ENCODE results near the gene PIP5K1C.

The PIP5K1C gene

DNA sequence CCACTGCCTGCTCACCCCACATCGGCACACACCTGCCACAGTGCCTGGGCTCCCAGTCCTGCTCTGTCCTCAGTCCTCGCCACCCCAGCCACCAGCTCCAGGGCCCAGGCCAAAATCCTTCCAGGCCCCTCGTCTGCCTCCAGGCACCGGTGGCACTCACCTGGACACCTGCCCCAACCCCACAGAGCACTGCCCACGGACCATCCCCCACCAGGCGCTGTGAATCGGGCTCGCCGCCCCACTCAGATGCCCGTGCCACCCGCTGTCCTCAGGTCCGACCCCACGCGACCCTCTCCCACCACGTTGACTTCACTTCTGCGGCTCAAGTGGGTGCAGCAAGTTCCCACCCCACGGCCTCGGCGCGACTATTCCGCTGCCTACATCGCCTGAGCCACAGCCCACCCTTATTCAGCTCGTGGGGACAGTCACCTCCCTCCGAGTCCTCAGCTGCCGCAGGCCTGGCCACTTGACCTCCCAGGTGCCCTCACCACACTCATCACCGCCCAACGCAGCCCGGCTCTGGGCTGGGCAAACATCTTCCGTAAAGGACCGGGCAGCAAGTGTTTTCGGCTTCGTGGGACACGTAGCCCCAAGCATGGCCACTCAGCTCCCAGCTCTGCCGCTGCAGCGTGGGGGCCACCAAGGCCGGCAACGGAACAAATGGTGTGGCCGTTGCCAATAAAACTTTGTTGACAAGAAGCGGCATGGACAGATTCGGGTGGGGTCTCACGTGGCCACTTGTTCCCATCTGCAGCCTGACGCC, 5.7 kb downstream of the PIP5K1C start:
- no peak for DNase-seq

DNA sequence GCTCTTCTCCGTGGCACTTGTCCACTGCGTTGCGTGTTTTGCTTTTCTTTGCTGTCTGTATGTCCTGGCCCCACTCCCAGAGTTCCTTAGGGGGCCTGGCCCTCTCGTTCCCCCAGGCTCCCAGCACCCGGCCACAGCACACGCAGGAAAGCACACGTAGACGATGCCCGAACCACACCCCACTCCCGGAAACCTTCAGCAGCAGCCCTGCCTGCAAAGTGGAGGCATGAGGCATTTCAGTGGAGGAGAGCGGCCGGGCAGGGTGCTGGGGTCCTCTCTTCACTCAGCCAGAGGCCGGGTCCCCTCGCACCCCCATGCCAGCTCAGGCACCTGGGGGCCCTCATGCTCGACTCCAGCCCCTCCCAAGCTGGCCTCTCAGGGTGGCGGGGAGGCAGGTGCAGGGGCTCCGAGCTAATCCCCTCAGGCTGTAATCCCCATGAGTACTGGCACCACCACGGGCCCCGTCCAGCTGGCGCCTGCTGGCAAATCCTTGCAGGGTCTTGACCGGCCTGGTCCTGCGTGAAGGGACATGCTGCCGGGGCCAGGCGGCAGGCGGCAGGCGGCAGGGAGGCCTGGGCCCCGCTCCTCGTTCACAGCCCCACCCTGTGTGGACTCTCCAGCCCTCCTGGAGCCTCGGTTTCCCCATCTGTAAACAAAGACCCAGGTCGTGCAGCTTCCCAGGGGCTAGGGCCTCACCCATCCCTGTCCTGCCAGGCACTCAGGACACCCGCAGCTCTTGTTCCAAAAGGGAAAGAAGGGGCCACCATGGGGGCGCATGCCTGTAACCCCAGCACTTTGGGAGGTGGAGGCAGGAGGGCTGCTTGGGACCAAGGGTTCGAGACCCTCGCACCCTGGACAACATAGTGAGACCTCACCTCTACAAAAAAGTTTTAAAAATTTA, 7.0 kb downstream of the PIP5K1C start:
- DNase-seq: no peak

DNA sequence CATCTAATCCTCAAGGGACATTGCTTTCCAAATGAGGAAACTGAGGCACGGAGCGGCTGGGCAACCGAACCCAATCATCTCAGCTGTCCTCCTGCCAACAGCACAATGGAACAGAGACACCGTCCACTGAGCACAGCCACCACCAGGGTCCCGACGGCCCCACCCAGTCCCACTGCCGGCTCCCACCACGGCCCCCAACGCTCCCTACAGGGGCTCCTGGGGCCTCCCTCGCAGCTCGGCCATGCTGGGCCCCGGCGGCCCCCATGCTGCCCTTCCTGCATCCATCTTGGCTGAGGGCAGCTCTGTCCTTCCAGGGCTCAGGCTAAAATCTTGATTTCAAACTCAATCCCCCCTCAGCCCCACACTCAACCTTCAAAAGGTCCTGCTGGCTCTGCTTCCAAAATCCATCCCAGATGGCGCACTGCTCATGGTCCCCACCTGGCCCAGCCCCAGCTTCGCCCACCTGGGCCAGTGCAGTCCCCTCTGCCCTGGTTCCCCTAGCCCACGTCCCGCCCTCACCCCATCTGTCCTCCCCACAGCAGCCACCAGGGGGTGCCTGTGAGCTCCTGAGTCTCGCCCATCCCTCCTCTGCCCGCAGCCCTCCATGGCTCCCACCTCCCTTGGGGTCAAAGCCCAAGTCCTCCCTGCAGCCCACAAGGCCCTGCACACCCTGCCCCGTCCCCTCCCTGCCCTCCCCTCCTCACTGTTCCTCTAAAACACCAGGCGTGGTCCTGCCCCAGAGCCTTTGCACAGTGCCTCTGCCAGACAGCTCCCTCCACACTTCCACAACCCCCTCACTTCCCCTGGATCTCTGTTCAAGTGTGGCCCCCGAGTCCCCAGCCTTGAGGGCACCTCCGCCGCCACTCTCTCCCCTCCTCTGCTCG, 7.9 kb downstream of the PIP5K1C start:
- no peak for DNase-seq

DNA sequence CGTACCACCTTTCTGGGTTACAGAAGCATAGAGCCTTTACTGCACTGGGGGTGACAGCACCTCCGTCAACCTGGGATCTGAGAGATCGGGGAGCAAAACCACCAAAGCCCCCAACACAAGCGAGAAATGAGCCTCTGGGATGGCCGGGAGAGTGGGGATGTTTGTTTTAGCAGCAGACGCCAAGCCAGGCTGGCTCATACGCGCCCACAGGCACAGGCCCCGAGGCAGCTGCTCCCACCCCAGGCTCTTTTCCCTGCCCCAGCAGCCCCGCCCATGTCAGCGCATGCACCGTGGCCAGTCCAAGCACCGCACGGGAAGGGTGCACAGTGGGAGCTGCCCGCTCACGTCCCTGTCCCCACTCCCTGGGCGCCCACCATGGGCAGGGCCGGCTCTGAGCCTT, 8.5 kb downstream of the PIP5K1C start:
- no peak for DNase-seq

DNA sequence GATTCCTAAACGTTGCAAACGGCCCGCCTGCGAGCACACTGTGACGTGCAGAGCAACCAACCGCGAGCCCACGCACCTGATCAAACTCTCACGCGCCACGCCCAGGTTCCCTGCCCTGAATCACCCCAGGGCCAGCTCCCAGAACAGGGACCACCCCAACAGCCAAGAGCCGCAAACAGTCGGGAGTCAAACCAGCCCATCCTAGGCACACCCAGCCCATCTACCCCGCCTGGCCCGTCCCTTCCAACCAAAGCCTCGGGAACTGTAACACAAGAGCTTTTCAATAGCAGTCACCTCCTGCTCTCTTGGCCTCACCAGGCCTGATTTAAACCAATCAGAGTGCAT, 8.9 kb downstream of the PIP5K1C start:
- no peak for DNase-seq

DNA sequence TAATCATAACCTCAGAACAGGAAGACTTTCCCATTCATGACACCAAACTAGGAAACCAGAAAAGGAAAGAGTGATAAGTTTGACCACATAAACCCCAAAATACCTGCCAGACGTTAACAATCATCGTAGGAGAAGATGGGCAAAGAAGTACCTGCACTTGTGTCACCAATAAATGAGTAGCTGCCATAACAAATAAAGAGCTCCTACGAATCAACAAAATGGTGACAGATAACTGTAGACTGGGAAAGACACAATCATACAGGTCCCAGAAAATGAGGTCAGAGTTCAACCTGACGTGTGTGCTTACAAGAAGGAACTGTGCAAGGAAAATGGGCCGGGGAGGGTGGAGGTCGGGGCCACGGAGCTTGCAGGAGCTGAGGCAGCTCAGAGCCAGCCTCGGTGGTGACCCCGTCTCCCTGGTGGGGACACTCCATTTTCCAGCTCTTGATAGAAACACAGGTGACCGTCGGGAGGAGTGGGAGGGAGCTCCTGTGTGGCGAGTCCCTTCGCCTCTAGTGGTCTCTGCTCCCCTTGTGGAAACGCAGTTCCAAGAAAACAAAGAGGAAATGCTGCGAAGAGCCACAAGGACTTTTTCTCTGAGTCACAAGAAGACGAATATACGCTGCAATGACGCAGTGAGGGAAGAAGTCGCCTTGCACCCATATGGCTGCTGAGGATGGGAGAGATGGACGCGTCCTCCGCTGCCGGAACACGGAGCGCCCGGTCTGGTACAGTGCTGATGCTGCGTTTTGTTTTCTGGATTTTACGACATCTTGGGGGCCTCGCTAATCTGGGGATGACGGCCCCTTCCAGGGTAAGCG, 9.5 kb downstream of the PIP5K1C start:
- DNase-seq: no peak

DNA sequence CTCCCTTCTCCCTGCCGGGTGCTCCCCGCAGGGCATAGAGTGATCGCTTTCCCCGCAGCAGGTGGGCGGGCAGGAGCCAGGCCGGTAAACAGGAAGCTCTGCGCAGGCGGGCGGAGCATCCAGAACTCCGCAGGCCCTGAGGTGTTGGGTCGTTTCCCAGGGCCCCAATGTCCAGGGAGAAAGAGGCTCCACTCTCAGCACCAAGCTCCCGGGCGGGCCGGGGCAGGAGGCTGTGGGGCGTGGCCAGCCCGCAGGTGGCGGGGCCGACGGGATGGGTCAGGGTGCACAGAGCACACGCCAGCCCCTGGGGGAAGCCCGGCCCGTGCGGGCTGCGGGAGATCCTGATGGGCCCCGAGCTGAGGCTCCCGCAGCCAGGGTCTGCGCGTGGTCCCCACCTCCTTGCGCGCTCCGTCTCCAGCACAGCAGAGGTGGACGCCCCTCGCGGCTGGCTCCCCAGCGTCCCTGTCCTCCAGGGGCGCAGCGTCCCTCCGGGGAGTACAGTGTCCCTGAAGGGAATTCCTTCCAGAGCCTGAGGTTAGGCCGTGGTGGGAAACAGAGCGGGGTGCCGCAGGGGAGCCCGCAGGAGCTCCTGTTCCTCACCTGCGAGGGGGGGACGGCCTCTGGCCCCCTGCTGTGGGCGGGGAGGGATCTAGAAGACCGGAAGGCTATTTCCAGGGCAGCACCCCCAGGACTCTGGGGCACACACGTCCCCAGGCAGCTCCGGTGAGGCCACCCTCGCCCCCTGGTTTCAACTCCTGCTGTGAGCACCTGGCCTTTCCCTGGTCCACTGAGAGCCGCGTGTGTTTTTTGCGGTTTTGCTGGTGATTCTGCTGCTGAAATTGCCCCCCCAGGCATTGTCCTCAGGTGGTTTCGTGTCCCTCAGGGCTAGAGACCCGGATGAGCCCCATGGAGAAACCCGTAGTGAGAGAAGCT, 12.2 kb downstream of the PIP5K1C start:
- peak; percentile 92 for DNase-seq

DNA sequence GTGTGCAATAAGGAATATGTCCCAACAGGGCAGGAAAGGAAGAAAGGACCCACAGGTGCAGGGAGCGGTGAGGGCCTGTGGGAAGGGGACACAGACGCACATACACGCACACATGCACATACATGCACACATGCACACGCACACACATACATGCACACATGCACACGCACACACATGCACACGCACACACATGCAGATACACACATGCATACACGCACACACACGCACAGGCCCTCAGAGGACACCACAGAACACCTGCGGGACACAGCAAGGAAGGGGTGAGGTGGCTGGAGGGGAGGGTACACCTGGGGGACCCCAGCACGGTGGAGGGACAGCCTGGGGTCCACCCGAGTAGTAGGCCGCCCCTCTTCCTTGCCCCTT, 12.9 kb downstream of the PIP5K1C start:
- DNase-seq: no peak

DNA sequence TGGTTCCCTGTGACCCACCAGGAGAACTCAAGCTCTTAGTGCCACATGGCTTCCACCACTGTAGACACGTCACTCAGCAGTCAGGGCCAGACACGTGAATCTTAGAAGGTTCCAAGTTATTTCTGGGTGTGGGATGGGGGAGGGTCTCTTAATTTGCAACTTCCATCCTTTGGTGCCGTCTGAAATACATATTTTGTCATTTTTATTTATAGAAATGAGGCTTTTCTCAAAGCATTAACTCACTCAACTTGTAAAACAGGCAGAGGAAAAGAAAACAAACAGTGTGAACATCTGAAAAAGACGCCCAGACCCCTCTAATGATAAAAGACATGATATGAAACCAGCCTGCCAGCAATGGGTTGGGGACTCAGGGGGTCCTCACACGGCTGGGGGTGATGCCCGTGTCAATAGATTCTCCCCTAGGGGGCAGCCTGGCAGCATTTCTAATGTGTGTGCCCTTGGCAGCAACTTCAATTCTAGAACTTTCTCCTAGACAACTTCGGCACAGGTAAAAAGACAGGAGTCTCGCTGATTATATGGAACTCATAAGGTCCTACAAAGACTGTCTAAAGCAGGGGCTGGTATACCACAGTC, 15.4 kb downstream of the PIP5K1C start:
- DNase-seq: no peak

DNA sequence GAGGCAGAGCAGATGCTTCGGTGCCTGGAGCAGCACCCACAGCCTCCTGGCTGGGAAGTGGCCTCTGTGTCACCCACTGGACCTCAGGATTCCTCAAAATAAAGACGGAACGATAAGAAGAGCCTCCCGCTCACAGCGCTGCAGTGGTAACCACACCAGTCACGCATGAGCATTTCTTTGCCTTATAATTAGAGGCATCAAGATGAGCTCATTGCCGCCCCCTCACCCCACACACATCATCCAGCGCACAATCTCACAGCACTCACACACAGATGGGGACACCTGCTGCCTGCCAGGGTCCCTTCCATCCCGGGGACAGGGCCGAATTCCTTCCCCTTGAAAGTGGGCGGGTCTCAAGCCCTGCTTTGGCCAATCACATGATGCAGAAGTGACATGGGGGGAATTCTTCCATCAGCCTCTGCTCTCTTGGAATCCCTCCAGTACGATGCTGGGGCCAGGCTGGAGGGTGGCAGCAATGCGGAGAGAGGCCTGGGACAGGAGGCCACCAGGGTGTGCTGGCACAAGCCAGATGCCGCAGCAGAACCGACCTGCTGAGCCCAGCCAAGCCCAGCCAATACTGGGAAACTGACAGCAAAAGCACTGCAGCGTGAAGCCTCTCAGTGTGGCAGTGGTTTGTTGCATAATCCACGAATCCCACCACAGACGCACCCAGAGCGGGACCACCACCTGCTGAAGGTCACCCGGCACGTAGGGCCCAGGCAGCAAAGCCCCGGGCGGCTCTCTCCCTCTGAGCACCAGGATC, 16.0 kb downstream of the PIP5K1C start:
- DNase-seq: no peak

DNA sequence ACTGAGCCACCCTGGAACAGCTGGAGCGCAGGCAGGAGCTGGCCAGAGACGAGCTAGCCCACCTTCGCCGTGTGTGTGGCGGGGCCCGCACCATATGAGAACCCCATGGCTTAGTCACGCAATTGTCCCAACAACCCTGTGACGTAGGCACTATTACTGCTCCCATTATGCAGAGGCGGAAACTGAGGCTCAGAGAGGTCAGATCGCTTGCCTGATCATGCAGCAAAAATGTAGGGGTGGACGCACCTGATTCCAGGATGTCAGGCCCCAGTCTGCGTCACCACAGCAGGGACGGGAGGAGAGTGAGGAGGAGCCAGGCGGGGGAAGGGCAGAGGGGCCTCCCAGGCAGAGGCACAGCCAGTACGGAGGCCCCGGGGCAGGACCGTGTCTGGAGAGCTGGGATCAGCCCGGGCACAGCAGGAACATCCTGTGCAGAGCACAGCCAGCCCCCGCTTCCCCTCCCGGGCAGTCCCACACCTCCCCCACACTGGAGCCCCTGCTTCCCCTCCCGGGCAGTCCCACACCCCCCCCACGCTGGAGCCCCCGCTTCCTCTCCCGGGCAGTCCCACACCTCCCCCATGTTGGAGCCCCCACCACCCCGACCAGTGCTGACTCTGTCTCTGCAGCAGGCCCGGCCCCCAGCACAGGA, 16.7 kb downstream of the PIP5K1C start:
- DNase-seq: no peak

DNA sequence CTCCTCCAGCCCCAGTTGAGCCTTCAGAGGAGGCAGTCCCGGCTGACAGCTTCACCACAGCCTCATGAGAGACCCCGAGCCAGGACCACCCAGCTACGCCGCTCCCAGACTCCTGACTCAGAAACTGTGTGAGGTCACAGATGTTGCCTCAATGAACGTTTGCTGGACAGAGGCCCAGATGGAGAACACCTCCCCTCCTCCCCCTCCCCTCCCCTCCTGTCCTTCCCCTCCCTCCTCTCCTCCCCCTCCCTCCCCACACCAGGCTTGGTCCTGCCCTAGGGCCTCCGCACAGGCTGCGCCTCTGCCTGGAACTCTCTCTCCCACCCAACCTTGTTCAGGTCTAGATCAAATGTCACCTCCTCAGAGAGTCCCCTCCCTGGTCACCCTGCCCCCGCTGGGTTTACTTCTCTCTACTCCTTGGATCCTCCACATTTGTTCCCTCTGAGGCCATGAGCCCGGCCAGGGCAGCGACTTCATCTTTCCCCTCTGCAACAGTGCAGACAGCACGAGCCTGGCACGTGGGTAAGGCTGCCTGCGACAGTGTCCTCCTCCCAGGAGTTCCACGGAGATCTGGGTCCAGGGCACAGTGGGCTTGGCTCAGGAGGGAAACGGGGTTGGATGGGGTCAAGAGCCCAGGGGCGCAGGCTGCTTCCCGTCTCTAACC, 17.4 kb downstream of the PIP5K1C start:
- no peak for DNase-seq

DNA sequence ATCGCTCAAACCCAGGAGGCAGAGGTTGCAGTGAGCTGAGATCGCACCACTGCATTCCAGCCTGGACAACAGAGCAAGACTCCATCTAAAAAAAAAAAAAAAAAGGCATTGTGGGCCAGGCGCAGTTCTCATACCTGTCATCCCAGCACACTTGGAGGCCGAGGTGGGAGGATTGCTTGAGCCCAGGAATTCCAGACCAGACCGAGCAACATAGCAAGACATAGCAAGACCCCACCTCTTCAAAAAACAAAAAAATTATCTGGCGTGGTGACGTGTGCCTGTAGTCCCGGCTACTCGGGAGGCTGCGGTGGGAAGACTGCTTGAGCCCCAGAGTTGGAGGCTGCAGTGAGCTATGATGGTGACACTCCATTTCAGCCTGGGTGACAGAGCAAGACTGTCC, 18.0 kb downstream of the PIP5K1C start:
- DNase-seq: no peak

DNA sequence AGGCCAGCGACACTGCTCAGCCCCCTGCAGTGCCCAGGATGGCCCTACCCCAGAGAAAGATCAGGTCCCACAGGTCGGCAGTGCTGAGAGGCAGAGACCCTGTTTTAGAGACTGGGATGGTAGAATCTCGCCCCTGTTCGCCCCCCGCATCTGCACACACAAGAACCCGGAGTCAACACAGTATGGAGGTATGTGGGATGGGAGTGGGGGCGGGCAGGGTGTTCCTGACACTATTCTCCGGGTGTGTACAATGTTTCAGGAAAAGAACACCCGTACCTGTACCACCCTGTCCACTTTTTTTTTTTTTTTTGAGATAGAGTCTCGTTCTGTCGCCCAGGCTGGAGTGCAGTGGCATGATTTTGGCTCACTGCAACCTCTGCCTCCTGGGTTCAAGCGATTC, 19.3 kb downstream of the PIP5K1C start:
- no peak for DNase-seq

DNA sequence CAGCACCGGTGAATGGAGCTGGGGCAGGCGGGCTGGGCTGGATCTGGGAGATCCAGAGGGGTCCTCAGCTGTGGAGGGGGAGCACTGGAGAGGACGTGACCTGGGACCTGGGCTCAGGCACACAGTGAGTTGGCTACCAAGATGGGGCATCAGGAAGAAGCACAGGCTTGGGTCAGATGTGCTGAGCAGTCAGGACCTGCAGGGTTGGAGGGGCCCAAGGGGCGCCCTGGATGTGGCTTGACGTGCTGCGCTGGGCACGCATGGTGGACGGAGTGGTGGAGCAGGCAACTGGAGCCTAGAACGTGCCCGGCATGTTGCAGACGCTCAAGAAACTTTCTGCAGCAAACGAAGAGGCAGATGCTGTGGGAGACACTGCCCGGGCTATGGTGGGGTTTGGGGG, 20.7 kb downstream of the PIP5K1C start:
- DNase-seq: no peak

DNA sequence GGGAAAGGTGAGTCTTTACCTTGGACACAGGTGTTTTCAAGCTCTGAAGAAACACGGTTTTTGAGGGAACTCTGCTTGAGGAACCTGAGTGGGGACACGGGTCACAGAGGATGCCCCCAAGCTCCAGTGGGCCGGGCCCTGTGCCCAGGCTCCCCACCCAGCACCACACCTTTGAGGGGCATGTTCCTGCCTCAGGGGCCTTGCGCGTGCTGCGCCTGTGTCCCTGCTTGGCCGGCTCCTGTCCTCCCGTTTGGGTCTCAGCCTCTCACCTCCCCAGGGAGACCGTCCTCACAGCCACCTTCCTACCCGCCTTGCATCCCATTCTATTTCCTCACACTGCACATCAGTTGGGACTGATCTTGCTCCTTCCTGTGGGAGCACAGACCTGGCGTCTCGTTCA, 21.1 kb downstream of the PIP5K1C start:
- no peak for DNase-seq

DNA sequence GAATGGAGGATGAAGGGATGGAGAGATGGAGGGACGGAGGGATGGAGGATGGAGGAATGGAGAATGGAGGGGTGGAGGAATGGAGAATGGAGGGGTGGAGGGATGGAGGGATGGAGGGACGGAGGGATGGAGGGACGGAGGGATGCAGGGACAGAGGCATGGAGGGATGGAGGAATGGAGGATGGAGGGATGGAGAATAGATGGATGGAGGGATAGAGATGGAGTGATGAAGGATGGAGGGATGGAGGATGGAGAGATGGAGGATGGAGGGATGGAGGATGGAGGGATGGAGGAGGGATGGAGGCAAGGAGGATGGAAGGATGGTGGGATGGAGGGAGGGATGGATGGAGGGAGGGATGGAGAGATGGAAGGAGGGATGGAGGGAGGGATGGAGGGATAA, 22.1 kb downstream of the PIP5K1C start:
- DNase-seq: no peak

DNA sequence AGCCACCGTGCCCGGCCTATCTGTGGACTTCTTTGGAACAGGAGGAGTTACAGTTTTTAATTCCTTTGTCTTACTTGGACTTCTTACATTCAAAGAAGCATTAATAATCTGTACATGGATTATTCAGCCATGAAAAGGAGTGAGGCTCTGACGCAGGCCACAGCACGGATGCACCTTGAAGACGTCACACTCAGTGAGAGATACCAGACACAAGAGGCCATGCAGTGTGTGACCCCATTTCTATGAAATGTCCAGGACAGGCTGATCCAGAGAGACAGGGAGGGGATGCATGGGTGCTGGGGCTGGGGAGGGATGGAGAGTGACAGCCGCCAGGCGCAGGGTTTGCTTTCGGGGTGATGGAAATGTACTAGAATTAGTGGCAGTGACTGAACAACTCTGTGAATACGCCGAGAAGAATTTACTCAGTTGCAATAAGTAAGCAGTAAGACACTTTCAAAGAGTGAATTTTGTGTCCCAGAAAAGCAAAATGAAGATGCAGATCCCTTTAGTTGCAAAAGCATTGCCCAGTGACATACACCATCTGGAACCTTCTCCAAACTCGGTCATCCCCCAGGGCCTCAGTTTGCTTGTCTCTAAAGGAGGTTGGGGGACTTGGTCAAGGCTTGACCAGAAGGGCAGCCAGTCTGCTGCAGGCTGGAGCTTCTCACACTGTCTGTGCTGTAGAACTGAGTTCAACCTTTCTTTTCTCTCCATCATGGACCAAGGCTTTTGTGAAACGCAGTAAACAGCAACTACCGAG, 25.3 kb downstream of the PIP5K1C start:
- no peak for DNase-seq

Measured in NCI-H146 (cell line).